ENCODE measurements around the gene PEX11B. TPM values are rescaled to one million over a fixed set of nuclear protein-coding genes. Genes with fewer than 3 reads are reported as not detected.

Gene PEX11B
- polyA plus RNA-seq, 1 of the 3 experiments (the other 2 are of a cell fraction): 26.1 TPM

DNA sequence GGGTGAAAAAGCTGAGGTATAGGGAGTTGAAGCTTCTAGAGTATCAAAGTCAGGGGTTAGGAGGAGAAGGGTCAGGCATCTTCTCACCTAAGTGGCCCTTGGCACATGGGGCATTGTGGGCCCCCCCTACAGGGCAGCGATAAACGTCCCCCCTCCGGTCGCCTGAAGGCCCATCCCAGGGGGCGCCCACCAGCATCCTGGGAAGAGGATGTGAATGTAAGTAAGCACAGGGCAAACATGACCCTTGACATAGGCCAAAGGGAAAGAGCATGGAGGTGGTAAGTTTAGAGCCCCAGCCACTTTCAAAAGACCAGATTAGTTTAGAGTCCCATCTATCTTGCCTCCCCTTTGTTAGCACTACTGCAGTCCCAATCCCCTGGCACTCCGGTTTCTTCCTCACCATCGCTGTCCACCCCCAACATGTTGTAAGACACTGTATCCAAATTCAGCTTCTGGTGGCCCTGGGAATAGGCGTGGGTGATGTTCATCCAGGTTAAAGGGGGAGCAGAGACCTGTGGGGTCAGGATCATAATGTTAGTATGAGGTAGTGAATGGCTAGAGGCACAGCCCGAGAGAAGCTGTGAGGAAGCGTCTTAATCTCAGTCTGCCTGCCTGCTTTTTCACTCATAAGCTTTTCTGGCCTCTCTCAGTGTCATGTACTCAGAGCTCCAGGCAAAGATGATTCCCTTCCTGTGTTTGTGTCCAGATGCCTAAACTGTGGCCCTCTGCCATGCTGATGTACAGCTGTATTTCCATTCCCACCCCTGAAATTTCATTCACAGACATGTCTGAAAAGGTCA, 11.4 kb downstream of the PEX11B start (continued):
- no peak for TF ChIP-seq CHD2 (IDR thresholded peaks at IDR 0.05; ENCODE audit: low read length, partially characterized antibody)

DNA sequence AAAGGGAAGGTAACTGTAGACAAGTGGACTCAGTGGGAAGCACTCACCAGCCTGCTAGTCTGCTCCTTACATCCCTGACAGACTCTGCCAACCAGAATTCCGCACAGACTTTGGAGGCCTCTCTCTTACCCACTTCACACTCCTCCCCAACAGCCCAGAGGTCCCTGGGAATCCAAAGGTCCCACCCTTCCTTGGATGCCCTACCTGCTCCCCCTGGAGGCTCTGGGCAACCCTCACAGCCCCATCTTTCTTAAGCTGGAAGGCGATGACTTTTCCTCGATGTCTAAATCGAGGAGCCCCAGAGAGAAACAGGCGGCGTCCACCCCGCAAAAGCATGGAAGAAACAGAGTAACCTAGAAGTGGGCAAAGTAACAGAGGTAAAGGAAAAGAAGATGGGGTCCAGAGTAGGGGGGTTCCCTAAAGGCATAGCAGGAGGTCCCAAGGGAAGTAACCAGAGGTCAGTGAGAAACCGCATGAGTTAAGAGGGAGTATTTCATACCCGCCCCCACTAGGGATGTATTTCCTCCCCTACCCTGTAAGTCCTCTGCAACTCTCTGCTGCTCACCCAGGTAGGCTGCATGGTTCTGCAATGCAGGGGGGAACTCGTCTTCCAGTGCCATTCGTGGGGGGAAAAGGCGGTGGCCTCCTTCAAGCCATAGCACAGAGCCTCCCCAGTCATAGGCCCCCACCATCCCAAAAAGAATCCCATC, 17.1 kb downstream of the PEX11B start:
- POLR2A ChIA-PET: no interaction called here
- H3K79me2 ChIP-seq (ENCODE audit: insufficient read depth): no peaks in the 10 kb centered on the region
- TF ChIP-seq, protein P1, sequence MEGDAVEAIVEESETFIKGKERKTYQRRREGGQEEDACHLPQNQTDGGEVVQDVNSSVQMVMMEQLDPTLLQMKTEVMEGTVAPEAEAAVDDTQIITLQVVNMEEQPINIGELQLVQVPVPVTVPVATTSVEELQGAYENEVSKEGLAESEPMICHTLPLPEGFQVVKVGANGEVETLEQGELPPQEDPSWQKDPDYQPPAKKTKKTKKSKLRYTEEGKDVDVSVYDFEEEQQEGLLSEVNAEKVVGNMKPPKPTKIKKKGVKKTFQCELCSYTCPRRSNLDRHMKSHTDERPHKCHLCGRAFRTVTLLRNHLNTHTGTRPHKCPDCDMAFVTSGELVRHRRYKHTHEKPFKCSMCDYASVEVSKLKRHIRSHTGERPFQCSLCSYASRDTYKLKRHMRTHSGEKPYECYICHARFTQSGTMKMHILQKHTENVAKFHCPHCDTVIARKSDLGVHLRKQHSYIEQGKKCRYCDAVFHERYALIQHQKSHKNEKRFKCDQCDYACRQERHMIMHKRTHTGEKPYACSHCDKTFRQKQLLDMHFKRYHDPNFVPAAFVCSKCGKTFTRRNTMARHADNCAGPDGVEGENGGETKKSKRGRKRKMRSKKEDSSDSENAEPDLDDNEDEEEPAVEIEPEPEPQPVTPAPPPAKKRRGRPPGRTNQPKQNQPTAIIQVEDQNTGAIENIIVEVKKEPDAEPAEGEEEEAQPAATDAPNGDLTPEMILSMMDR (IDR thresholded peaks at IDR 0.05): no peak; the same call in 1 of the 2 replicates
- no peak for TF ChIP-seq RXRA (IDR thresholded peaks at IDR 0.05; ENCODE audit: borderline replicate concordance, low read depth)
- no peak overlapping the region for H3K27ac ChIP-seq (ENCODE audit: low read depth in 2 of 2, low read length in 1 of 2)
- no peak overlapping the region for H3K4me2 ChIP-seq
- no peaks in the 10 kb centered on the region for H3K4me1 ChIP-seq (ENCODE audit: control insufficient read depth in 1 of 2, insufficient read depth in 2 of 2, low read depth in 1 of 2, low read length in 1 of 2)
- no peaks in the 10 kb centered on the region for H3K27me3 ChIP-seq (ENCODE audit: insufficient read depth)
- no peaks in the 10 kb centered on the region for H3K9me2 ChIP-seq
- H3K9me3 ChIP-seq: no peaks in the 10 kb centered on the region
- CTCF ChIA-PET: interaction anchor here (1.0 to 1.6 kb wide), 2 partner anchors 8 to 10 kb away, joined by 4 to 11 read pairs; partner anchors contain the start of gene ITGA10
- no peak for DNase-seq
- WGBS (ENCODE audit: low lambda C conversion rate): 94% methylated on average over 12 of the region's 12 CpGs
- H3K36me3 ChIP-seq (replicated peaks in 1 of 2; ENCODE audit: control insufficient read depth in 1 of 2, insufficient read depth in 2 of 2, low read length in 1 of 2): no peaks in the 10 kb centered on the region
- no peak overlapping the region for H3K4me3 ChIP-seq (ENCODE audit: low read depth in 2 of 2, low read length in 1 of 2)
- H2AFZ ChIP-seq (ENCODE audit: low read depth): no peak overlapping the region
- no peaks in the 10 kb centered on the region for H4K20me1 ChIP-seq (ENCODE audit: insufficient read depth)
- no peak overlapping the region for H3K9ac ChIP-seq
- no peaks in the 10 kb centered on the region for H3F3A ChIP-seq (replicated peaks; ENCODE audit: insufficient read depth)

DNA sequence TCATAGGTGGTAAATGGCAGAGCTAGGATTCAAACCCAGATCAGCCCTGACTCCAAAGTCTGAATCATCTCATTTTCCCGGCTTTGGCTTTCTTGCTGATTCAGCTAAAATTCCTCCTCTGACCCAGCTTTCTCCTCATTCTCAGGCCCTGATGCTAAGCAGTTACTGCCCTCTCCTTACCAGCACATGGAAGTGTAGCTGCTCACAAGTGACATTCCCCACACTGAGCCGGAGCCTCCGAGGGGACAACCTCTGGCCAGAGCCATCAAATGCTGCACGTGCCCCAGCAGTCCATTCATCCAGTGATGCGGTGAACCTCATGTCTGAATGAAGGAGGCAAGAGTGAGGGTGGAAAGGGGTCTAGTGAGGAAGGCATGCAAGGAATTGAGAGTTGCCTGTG, 19.8 kb downstream of the PEX11B start:
- Histone ChIP-seq H3K4me2 (no peak overlapping the region), H3K4me3 (ENCODE audit: low read depth in 2 of 2, low read length in 1 of 2) (no peak overlapping the region), H3K27ac (ENCODE audit: low read depth in 2 of 2, low read length in 1 of 2) (no peak overlapping the region), H3K36me3 (replicated peaks in 1 of 2; ENCODE audit: control insufficient read depth in 1 of 2, insufficient read depth in 2 of 2, low read length in 1 of 2) (no peaks in the 10 kb centered on the region), H4K20me1 (ENCODE audit: insufficient read depth) (no peaks in the 10 kb centered on the region), H3K4me1 (ENCODE audit: control insufficient read depth in 1 of 2, insufficient read depth in 2 of 2, low read depth in 1 of 2, low read length in 1 of 2) (0 out of 4 replicates have a peak, but pooled peaks cover 0 to under 1% of the 10 kb centered on the region in 2 experiments), H3K9me3 (no peaks in the 10 kb centered on the region), H3K9me2 (no peaks in the 10 kb centered on the region), H3K79me2 (ENCODE audit: insufficient read depth) (no peaks in the 10 kb centered on the region), H3K27me3 (ENCODE audit: insufficient read depth) (no peaks in the 10 kb centered on the region), H2AFZ (ENCODE audit: low read depth) (no peak overlapping the region), H3K9ac (no peak overlapping the region), H3F3A (replicated peaks; ENCODE audit: insufficient read depth) (no peaks in the 10 kb centered on the region)
- POLR2A ChIA-PET: no interaction called here
- 93% methylated on average over 5 of the region's 5 CpGs for WGBS (ENCODE audit: low lambda C conversion rate)
- DNase-seq: no peak
- CTCF ChIA-PET: interaction anchor here (11.0 kb wide), 1 partner anchor 13 kb away, joined by 281 read pairs; the partner anchor contains the start of genes ITGA10 and PEX11B
- TF ChIP-seq MXI1 (IDR thresholded peaks at IDR 0.05; ENCODE audit: low read depth, low read length): no peak
- no peak for TF ChIP-seq FOXJ3 (CRISPR knock-in tag; IDR thresholded peaks at IDR 0.05)
- no peak for TF ChIP-seq NRF1 (IDR thresholded peaks at IDR 0.05; ENCODE audit: low read depth, low read length)
- TF ChIP-seq EZH2phosphoT487 (IDR thresholded peaks at IDR 0.05; ENCODE audit: borderline replicate concordance, low read depth): no peak
- TF ChIP-seq, protein P2, sequence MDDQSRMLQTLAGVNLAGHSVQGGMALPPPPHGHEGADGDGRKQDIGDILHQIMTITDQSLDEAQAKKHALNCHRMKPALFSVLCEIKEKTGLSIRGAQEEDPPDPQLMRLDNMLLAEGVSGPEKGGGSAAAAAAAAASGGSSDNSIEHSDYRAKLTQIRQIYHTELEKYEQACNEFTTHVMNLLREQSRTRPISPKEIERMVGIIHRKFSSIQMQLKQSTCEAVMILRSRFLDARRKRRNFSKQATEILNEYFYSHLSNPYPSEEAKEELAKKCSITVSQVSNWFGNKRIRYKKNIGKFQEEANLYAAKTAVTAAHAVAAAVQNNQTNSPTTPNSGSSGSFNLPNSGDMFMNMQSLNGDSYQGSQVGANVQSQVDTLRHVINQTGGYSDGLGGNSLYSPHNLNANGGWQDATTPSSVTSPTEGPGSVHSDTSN (IDR thresholded peaks at IDR 0.05): no peak
- TF ChIP-seq CHD2 (IDR thresholded peaks at IDR 0.05; ENCODE audit: low read length, partially characterized antibody): no peak
